GM18867 (cell line): ENCODE results near the gene SAT2.

Experiments used
- ATAC-seq: cut with Tn5 transposase; IDR thresholded peaks from one replicate; pipeline ENCODE4 v1.9.1; 2021; ENCODE audit warnings: mild to moderate bottlenecking, moderate library complexity; ENCODE audit not compliant: unreplicated experiment

The SAT2 gene

GRCh38 chr17:7576432-7576937 lies 51.1 kb downstream of the SAT2 start:
- no peak for ATAC-seq
